GM12878 (cell line): ENCODE measurements around the gene ADAM11. TPM values are rescaled to one million over a fixed set of nuclear protein-coding genes. Genes with fewer than 3 reads are reported as not detected.

Experiments used
- ATAC-seq: fragments of 200-7000 bp; cut with Tn5 transposase; 3 replicates; pipeline ENCODE4 v1.9.1; 2020; ENCODE audit warnings: mild to moderate bottlenecking, moderate library complexity
- BruUV-seq: library from RNA; stranded (reverse); fragments of 400-500 nt; replicated peaks from 2 replicates; lab custom pipeline; 2021; lab: Mats Ljungman, UMichigan
- CTCF ChIA-PET: fragments of 300-600 bp; sonication (Branson Sonifier 250); formaldehyde crosslinking; extraction: SDS; loops from one replicate; lab custom pipeline; 2021; ENCODE audit warnings: inconsistent platforms; lab: Yijun Ruan, JAX
- POLR2A ChIA-PET: fragments of 350-600 bp; formaldehyde crosslinking; extraction: SDS; loops from one replicate; lab custom pipeline; 2021; ENCODE audit warnings: inconsistent platforms; lab: Charles Lee
- RAD21 ChIA-PET: fragments of 300-600 bp; sonication (Branson Sonifier 250); formaldehyde crosslinking; loops from one replicate; lab custom pipeline; 2023; ENCODE audit warnings: antibody characterized with exemption; ENCODE audit not compliant: unreplicated experiment; lab: Charles Lee
- SMC1A ChIA-PET: fragments of 300-600 bp; sonication (Branson Sonifier 250); formaldehyde crosslinking; loops from one replicate; lab custom pipeline; 2023; ENCODE audit not compliant: unreplicated experiment, uncharacterized antibody; lab: Charles Lee
- DNase-seq: peaks from one replicate; pipeline ENCODE4 v3.0.0-alpha.2; 2011; ENCODE audit warnings: low read depth, low spot score
- FAIRE-seq: peaks from 3 replicates; lab custom pipeline; 2011; peaks lifted over from hg19 to GRCh38; lab: Jason Lieb, UNC
- H2AFZ ChIP-seq: 2 replicates; pipeline ENCODE4 v1.6.0; 2011; ENCODE audit warnings: low read depth, low read length, control low read depth; ENCODE audit not compliant: control insufficient read depth
- H3K27ac ChIP-seq: 2 replicates; pipeline ENCODE4 v1.5.1; 2011; ENCODE audit warnings: control low read depth; ENCODE audit not compliant: control insufficient read depth, insufficient read depth
- H3K27me3 ChIP-seq, 2 experiments: replicated peaks in 1 of 2; 2 replicates each; pipeline versions ENCODE4 v1.6.0 to v1.6.1; 2011; ENCODE audit warnings: low read length in 1 of 2; ENCODE audit not compliant: control insufficient read depth in 2 of 2, insufficient read depth in 2 of 2
- H3K36me3 ChIP-seq, 2 experiments: 2 replicates each; pipeline ENCODE4 v1.5.1; 2011; ENCODE audit warnings: low read length in 1 of 2; ENCODE audit not compliant: control insufficient read depth in 2 of 2, insufficient read depth in 2 of 2
- H3K4me1 ChIP-seq: 2 replicates; pipeline ENCODE4 v1.6.1; 2011; ENCODE audit warnings: mild to moderate bottlenecking, low read length, moderate library complexity, mixed read lengths; ENCODE audit not compliant: control insufficient read depth, insufficient read depth
- H3K4me2 ChIP-seq: 2 replicates; pipeline ENCODE4 v1.6.0; 2011; ENCODE audit warnings: control low read depth; ENCODE audit not compliant: control insufficient read depth, insufficient read depth
- H3K4me3 ChIP-seq: fragments of 200-600 bp; sonication (generic); 2 replicates; pipeline ENCODE4 v1.5.1; 2016
- H3K79me2 ChIP-seq: 2 replicates; pipeline ENCODE4 v1.6.0; 2011; ENCODE audit warnings: low read length; ENCODE audit not compliant: control insufficient read depth, insufficient read depth
- H3K9ac ChIP-seq: 2 replicates; pipeline ENCODE4 v1.8.0; 2011; ENCODE audit warnings: low read length, control low read depth, mixed read lengths; ENCODE audit not compliant: control insufficient read depth, insufficient read depth
- H3K9me3 ChIP-seq: replicated peaks from 3 replicates; pipeline ENCODE4 v1.5.1; 2011; ENCODE audit warnings: mild to moderate bottlenecking, low read length; ENCODE audit not compliant: control insufficient read depth, insufficient read depth
- H4K20me1 ChIP-seq: 2 replicates; pipeline ENCODE4 v1.6.0; 2011; ENCODE audit not compliant: control insufficient read depth, insufficient read depth
- HDAC2 ChIP-seq: fragments of 200-600 bp; sonication (generic); IDR thresholded peaks from 2 replicates; pipeline ENCODE4 v1.6.1; 2017
- PML ChIP-seq: IDR thresholded peaks from 2 replicates; pipeline ENCODE4 v1.6.1; 2012; ENCODE audit warnings: low read length, inconsistent platforms
- TCF3 ChIP-seq: IDR thresholded peaks from 2 replicates; pipeline ENCODE4 v1.6.1; 2012; ENCODE audit warnings: low read depth, mild to moderate bottlenecking, low read length, borderline replicate concordance; ENCODE audit not compliant: insufficient read depth
- ZNF207 ChIP-seq: fragments of 450-650 bp; IDR thresholded peaks from 2 replicates; pipeline ENCODE4 v1.6.1; 2014; ENCODE audit warnings: antibody characterized with exemption, mild to moderate bottlenecking, borderline replicate concordance
- WGBS: methylation state at CpG from one replicate; pipeline ENCODE4 v1.1.6; 2016; ENCODE audit warnings: low lambda C conversion rate; ENCODE audit not compliant: insufficient replicate concordance, insufficient coverage; ENCODE audit errors: missing lambda C conversion rate; 5-methylcytosine and 5-hydroxymethylcytosine counted together
- in situ Hi-C: fragments of 300-500 bp; cut with MboI; formaldehyde crosslinking; loops from 9 replicates; pipeline ENCODE4 v1.14.3; 2018; ENCODE audit warnings: mixed read lengths
- intact Hi-C: fragments of 100-400 bp; cut with micrococcal nuclease; formaldehyde crosslinking; loops from one replicate; pipeline ENCODE4 v1.14.2; 2022; ENCODE audit not compliant: unreplicated experiment
- polyA plus RNA-seq, 11 experiments: library from polyadenylated mRNA; depleted of rRNA in 4 of 11; unstranded in 6 of 11; stranded (reverse) in 5 of 11; fragments of >200 nt; fragmentation: Nextera tagmentation in 4 of 11; fragmentation: Illumina TruSeq in 1 of 11; extraction: Ambion mirVana in 4 of 11; extraction: Trizol in 1 of 11; gene quantifications; 1 replicate in 1 of 11; 2 replicates in 10 of 11; pipeline versions ENCODE4 v1.2.1 to v1.2.3, GENCODE V29; 2011 to 2016; ENCODE audit warnings: inconsistent platforms in 2 of 11, missing spikeins in 2 of 11, low read depth in 1 of 11
- total RNA-seq, 4 experiments: library from RNA; depleted of rRNA in 3 of 4; stranded (reverse); fragments of >200 nt in 3 of 4; fragmentation: Illumina TruSeq in 1 of 4; extraction: Trizol in 1 of 4; gene quantifications; 2 replicates each; pipeline versions ENCODE4 v1.2.1 to v1.2.3, GENCODE V29; 2013 to 2021
- TF ChIP-seq, protein P1 (sequence below): fragments of 450-650 bp; IDR thresholded peaks from 2 replicates; pipeline ENCODE4 v1.6.1; 2018; ENCODE audit warnings: borderline replicate concordance, mild to moderate bottlenecking; ENCODE audit not compliant: partially characterized antibody
- TF ChIP-seq, protein P2 (sequence below): IDR thresholded peaks from 2 replicates; pipeline ENCODE4 v1.6.1; 2012; ENCODE audit warnings: low read depth, low read length, improper control_type of control experiment

ADAM11 gene
- total and polyA plus RNA-seq, 10 of the 15 experiments (the other 5 are each of a cell fraction or from before 2014, with no cell fraction given): 0.03 to 0.37 (median 0.06) TPM; not detected in 3

DNA sequence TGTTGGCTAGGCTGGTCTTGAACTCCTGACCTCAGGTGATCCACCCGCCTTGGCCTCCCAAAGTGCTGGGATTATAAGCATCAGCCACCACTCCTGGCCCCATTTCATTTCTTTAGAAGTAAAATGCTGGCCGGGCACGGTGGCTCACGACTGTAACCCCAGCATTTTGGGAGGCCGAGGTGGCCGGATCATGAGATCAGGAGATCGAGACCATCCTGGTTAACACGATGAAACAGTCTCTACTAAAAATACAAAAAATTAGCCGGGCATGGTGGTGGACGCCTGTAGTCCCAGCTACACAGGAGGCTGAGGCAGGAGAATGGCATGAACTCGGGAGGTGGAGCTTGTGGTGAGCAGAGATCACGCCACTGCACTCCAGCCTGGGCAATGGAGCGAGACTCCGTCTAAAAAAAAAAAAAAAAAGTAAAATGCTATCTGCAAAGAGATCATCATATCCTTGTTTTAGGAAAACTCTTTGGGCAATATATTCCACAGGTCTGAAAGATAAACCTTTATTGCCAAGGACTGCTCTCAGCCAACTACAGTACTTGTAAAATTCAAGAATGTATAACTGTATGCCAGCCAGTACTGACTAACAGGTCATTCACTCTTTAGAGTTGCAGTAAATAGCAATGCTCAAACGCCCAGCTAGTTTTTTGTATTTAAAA is 67.5 kb downstream of the ADAM11 start:
- Histone ChIP-seq H3K36me3 (no peaks in the 10 kb centered on the region), H3K27ac (no peak overlapping the region), H3K4me3 (no peak overlapping the region), H3K9me3 (no peaks in the 10 kb centered on the region), H3K4me2 (no peak overlapping the region), H3K9ac (no peak overlapping the region), H3K4me1 (no peaks in the 10 kb centered on the region), H2AFZ (no peak overlapping the region), H4K20me1 (no peaks in the 10 kb centered on the region), H3K79me2 (no peaks in the 10 kb centered on the region), H3K27me3 (peaks cover 0 to 4% of the 10 kb centered on the region in 2 experiments; a peak in 3 of 4 replicates)
- RAD21 ChIA-PET: no interaction called here
- POLR2A ChIA-PET: interaction anchor here (0.7 kb wide), 1 partner anchor 203 kb away, joined by 3 read pairs; no protein-coding TSS in a partner anchor
- CTCF ChIA-PET: interaction anchor here (0.6 to 1.0 kb wide), 4 partner anchors 20 to 292 kb away, joined by 3 to 4 read pairs (median 3); no protein-coding TSS in a partner anchor
- TF ChIP-seq PML (no peak), HDAC2 (no peak), TCF3 (no peak), ZNF207 (no peak)
- TF ChIP-seq, protein P1, sequence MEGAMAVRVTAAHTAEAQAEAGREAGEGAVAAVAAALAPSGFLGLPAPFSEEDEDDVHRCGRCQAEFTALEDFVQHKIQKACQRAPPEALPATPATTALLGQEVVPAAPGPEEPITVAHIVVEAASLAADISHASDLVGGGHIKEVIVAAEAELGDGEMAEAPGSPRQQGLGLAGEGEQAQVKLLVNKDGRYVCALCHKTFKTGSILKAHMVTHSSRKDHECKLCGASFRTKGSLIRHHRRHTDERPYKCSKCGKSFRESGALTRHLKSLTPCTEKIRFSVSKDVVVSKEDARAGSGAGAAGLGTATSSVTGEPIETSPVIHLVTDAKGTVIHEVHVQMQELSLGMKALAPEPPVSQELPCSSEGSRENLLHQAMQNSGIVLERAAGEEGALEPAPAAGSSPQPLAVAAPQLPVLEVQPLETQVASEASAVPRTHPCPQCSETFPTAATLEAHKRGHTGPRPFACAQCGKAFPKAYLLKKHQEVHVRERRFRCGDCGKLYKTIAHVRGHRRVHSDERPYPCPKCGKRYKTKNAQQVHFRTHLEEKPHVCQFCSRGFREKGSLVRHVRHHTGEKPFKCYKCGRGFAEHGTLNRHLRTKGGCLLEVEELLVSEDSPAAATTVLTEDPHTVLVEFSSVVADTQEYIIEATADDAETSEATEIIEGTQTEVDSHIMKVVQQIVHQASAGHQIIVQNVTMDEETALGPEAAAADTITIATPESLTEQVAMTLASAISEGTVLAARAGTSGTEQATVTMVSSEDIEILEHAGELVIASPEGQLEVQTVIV: no peak
- TF ChIP-seq, protein P2, sequence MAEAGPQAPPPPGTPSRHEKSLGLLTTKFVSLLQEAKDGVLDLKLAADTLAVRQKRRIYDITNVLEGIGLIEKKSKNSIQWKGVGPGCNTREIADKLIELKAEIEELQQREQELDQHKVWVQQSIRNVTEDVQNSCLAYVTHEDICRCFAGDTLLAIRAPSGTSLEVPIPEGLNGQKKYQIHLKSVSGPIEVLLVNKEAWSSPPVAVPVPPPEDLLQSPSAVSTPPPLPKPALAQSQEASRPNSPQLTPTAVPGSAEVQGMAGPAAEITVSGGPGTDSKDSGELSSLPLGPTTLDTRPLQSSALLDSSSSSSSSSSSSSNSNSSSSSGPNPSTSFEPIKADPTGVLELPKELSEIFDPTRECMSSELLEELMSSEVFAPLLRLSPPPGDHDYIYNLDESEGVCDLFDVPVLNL: no peak
- intact Hi-C loops (no loop called here), in situ Hi-C loops (no loop called here)
- FAIRE-seq: no peak
- ATAC-seq: 0 out of 3 replicates have a peak, but pooled peaks have one; percentile 13
- SMC1A ChIA-PET: interaction anchor here (0.6 to 1.5 kb wide), 3 partner anchors 11 to 91 kb away, joined by 3 read pairs; no protein-coding TSS in a partner anchor
- WGBS: 67% methylated on average over 15 of the region's 15 CpGs
- DNase-seq: no peak
- BruUV-seq: no TSS peak
